ENCODE results near the gene HOXB8.

Gene HOXB8

GRCh38 chr17:48582750-48583069 is 32.4 kb downstream of the HOXB8 start:
- no peak for FAIRE-seq

- no peak for FAIRE-seq
Measured at GRCh38 chr17:48579760-48580554, 35.1 kb downstream of the HOXB8 start.

GRCh38 chr17:48579471-48579759 is 35.7 kb downstream of the HOXB8 start:
- no peak for FAIRE-seq

GRCh38 chr17:48578616-48579470 is 36.2 kb downstream of the HOXB8 start:
- FAIRE-seq: no peak

- FAIRE-seq: no peak
Measured at GRCh38 chr17:48577946-48578615, 37.0 kb downstream of the HOXB8 start, which contains the start of gene HOXB4. Gene HOXB4 (minus strand): TSS chr17:48578350. CDS start chr17:48578319, 31 bp downstream.

GRCh38 chr17:48577330-48577945 is 37.7 kb downstream of the HOXB8 start:
- FAIRE-seq: no peak

GRCh38 chr17:48576479-48577309 is 38.4 kb downstream of the HOXB8 start:
- FAIRE-seq: no peak

GRCh38 chr17:48575673-48576478 is 39.2 kb downstream of the HOXB8 start:
- no peak for FAIRE-seq

GRCh38 chr17:48575066-48575582 is 40.0 kb downstream of the HOXB8 start:
- no peak for FAIRE-seq

- FAIRE-seq: no peak
Measured at GRCh38 chr17:48574505-48575065, 40.5 kb downstream of the HOXB8 start.

- no peak for FAIRE-seq
Measured at GRCh38 chr17:48571826-48572417, 43.2 kb downstream of the HOXB8 start.

GRCh38 chr17:48571024-48571818 is 43.9 kb downstream of the HOXB8 start:
- no peak for FAIRE-seq

GRCh38 chr17:48570325-48571023 is 44.6 kb downstream of the HOXB8 start:
- no peak for FAIRE-seq

GRCh38 chr17:48569674-48570324 is 45.3 kb downstream of the HOXB8 start:
- no peak for FAIRE-seq

GRCh38 chr17:48569240-48569582 is 45.9 kb downstream of the HOXB8 start:
- FAIRE-seq: no peak

GRCh38 chr17:48568499-48569239 is 46.4 kb downstream of the HOXB8 start:
- no peak for FAIRE-seq

- no peak for FAIRE-seq
Measured at GRCh38 chr17:48567646-48568354, 47.3 kb downstream of the HOXB8 start.

Data from colon (tissue), 2 donors.